Dedifferentiated amniotic fluid mesenchymal stem cell (primary cell): ENCODE measurements around the gene CAMKK2.
"Not testable (repeated sequence)": the region's sequence is repeated elsewhere in the genome, so short reads cannot be mapped to it uniquely, and the experiment has no call there.

ENCODE experiments used
- DNase-seq: peaks from one replicate; pipeline ENCODE4 v3.0.0-alpha.2; 2016; ENCODE audit errors: extremely low spot score

Gene CAMKK2

GRCh38 chr12:121296618-121297434, at the start of gene CAMKK2:
CAMKK2 (minus strand) TSS chr12:121296709; CDS start chr12:121274526, 22,183 bp downstream.
- DNase-seq, result peak; percentile 70

GRCh38 chr12:121345151-121345815, 48.8 kb upstream of the CAMKK2 start:
- DNase-seq, result no peak

DNA sequence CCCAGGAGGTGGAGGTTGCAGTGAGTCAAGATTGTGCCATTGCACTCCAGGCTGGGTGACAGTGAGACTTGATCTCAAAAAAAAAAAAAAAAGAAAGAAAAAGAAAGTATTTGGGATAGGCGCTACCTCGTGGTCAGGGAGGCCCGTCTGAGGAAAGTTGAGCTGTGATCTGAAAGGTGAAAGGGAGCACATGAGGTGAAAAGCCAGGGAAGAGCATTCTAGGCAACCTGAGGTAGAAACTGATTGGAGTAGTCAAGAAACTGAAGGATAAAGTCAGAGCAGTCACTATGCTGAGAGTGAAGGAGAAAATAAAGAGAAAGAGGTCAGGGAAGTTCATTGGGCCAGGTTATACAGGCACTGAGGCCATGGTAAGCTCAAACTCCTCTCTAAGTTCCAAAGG, 48.0 kb upstream of the CAMKK2 start:
- no peak for DNase-seq

DNA sequence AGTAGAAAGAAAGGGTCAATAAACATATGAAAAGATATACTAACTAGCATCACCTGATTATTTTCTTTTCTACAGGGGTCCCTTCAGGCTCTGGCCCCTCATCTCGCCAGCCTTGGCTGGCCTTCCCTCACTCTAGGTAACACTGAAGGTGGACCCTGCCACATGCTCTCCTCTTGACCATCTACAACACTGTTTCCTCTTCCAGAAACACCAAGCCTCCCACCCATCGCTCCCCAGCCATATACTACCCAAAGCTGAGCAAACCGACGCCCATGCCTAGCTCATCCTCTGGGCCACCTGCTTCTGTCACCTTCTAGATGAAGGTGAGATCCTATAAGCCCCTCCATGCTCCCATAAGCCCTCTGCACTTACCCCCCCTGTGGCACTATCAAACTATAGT, 40.9 kb upstream of the CAMKK2 start:
- no peak for DNase-seq

- DNase-seq, result peak; percentile 66
Observed at GRCh38 chr12:121334513-121335343, 38.2 kb upstream of the CAMKK2 start.

DNA sequence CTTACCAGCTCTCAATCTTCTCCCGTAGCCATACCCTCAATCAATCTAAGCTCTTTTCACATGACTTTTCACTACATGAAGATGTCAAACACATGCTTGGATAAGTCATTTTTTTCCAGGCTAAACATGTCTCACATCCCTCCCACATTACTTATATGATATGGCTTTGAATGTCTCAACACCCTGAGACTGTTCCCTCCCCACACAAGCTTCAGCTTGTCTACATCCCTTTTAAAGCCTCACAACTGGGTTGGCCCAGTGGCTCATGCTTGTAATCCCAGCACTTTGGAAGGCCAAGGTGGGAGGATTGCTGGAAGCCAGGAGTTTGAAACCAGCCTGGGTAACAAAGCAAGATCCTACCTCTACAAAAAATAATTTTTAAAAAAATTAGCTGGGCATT, 37.2 kb upstream of the CAMKK2 start:
- DNase-seq, result no peak

DNA sequence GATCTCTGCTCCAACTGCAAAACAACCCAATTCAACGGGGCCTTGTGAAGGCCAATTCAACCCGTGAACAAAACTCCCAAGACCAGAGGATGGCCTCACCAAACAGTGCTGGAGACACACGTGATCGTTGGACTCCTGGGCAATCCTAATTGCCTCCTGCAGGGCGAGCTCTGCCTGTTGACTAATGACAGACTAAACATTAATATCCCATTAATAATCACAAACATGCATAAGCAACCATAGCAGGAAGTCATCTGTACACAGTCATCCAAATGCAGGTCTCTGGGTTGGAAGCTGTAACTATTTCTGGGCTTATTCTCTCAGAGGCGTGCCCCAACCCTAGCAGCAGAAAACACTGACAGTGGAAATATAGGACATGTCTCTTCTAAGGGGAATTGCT, 34.7 kb upstream of the CAMKK2 start:
- DNase-seq, result no peak

- no peak for DNase-seq
Observed at GRCh38 chr12:121330692-121331091, 34.2 kb upstream of the CAMKK2 start.

DNA sequence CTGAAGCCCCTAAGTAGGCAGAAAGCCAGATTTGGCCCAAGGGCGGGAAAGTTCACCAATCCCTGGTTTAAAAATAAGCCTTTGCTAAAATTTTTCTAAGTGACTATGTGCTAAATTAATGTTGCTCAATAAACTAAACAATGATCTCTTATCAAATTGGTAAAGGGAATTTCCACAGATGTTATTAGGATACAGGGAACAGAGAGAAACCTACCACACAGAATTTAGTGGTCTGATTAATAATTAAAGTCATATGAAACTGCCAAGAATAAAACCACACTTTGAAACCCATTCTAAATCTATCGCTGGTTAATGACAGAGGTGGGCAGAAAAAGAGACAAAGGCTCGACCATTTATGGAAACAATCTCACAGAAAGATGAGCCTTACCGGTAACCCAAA, 33.7 kb upstream of the CAMKK2 start:
- DNase-seq, result no peak

DNA sequence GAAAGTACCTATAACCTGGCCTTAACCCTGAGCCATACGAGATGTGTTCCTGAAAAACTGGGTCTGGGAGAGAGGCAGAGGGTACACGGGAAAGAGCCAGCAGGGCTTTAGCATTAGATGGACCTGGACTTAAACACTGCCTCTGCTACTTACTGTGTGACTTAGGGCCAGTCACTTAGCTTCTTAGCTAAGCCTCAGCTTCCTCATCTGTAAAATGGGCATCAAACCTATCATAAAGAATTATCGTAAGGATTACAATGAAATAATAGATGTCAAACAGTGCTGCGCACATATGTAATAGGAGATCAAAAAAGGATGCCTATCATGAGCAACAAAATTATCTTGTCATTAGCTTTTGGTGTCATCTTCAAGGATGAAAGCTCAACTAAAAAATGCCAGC, 32.1 kb upstream of the CAMKK2 start:
- DNase-seq, result no peak

DNA sequence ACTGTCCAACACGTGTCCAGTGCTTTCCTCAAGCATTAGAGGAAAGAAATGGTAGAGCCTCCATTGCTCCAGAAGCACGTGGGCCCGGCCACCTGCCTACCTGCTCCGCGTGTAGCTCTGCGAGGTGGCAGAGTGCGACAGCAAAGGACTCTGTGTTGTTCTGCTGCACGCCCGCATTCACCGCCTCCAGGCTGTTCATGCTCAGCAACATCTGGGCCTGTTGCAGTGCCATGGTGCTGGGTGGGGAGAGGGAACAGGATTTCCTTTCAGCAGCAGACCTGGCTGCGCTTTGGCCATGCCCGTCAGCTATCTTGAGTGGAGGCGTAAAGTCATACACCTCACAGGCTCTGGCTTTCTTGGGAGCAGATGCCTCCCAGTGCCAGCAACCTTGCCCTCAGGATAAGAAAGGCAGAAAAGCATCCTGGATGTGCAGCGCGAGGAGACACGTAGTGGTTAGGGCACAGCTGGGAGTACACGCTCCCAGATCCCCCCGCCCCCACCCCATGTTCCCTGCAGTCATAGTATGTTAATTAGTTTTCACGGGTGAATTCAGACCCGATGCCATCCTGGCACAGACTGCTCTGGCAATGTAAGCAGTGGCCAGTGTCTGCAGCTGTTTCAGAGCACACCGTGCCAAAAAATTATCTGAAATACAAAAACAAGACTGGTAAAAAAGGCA, 30.6 kb upstream of the CAMKK2 start:
- no peak for DNase-seq

- DNase-seq, result peak; percentile 56
Observed at GRCh38 chr12:121325922-121326396, 29.4 kb upstream of the CAMKK2 start.

DNA sequence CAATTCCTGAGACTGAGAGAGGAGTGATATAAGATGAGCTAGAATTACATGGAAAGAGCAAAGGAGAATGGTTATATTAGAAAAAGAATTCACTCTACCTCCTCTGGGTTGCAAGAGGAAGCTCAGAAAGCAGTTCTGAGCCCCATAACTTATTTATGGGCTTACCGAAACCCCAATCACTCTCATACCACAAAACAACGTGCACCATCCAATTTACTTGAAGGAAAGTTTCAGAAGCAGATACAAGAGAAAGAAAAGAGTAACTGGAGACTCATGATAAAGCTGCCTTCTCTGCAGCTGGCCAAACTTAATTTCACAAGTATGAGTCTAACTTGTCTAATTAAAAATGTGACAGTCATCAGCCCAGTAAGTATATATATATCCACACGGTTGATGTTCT, 27.4 kb upstream of the CAMKK2 start:
- no peak for DNase-seq

GRCh38 chr12:121318121-121318520, 21.6 kb upstream of the CAMKK2 start:
- no peak for DNase-seq

DNA sequence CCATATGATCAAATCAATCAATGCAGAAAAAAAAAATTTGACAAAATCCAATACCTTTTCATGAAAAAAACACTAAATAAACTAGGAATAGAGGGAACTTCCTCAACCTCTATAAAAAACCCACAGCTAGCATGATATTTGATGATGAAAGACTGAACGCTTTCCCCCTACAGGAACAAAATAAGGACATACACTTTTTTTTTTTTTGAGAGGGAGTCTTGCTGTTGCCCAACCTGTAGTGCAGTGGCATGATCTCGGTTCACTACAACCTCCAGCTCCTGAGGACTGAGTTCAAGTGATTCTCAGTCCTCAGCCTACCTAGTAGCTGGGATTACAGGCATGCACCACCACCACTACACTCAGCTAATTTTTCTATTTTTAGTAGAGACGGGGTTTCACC, 17.9 kb upstream of the CAMKK2 start:
- no peak for DNase-seq

DNA sequence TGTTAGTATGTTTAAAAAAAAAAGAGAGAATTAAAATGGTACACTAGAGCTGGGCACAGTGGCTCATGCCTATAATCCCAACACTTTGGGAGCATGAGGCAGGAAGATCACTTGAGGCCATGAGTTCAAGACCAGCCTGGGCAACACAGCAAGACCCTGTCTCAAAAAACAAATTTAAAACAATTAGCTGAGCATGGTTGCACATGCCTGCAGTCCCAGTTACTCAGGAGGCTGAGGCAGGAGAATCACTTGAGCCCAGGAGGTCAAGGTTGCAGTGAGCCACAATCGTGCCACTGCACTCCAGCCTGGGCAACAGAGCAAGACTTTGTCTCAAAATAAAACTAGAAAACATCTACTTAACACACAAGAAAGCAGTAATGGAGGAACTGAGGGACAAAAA, 13.7 kb upstream of the CAMKK2 start:
- not testable (repeated sequence) for DNase-seq

DNA sequence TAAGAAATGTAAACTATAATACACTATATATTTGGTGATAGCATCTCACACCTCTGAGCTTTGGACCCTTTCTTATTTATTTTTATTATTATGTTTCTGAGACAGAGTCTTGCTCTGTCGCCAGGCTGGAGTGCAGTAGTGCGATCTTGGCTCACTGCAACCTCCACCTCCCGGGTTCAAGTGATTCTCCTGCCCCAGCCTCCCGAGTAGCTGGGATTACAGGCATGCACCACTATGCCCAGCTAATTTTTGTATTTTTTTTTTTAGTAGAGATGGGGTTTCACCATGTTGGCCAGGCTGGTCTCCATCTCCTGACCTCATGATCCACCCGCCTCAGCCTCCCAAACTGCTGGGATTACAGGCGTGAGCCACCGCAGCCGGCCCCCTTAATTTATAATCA, 10.9 kb upstream of the CAMKK2 start:
- DNase-seq, result not testable (repeated sequence)

GRCh38 chr12:121304306-121304705, 7.8 kb upstream of the CAMKK2 start:
- no peak for DNase-seq

DNA sequence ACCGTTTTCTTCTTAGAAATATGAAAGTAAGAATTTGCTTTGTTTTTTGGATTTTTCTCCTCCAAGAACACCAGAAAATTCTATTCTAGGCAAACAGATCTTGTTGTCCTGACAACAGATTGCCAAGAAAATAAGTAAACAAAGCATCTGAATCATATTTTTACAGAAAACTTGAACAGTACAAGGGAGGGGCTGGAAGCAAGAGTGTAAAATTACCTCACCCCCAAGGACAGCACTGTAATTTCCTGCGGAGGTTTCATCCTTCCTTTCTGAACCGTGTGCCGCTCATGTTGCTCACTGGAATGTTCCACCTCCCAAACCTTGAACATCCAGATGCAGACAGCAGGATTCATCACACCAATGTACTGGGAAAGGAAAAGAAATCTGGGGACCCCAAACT, 5.4 kb upstream of the CAMKK2 start:
- no peak for DNase-seq

DNA sequence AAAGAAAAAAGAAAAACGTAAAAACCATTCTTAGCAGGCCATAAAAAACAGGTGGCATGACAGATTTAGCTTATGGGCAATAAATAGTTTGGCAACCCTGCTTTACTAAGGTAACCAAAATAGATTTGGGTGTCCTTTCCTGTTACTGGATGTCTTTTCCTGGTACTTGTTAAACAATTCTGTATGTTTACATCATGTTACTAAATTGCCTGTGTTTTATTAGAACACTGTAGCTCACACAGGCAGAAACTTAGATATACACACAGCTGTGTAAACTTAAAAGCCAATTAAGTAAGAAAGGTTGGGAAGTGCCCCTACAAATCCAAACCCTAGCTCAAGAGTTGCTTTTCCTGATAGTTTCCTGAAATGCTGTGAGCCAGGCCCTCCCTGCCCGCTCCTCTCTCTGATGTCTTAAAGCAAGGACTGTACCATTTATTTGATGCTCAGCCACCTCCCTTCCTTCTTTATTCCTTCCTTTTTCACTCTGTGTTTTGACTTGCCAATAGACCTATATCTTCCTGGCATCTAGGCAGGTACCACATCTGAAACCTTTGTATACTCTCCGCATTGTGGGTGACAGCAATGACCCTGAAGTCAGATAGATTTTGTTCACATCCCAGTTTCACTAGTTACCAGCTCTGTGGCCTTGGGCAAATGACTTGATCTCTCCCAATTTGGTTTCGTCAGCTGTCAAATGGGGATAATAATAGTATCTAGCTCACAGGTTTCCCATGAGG, 3.7 kb upstream of the CAMKK2 start:
- no peak for DNase-seq

DNA sequence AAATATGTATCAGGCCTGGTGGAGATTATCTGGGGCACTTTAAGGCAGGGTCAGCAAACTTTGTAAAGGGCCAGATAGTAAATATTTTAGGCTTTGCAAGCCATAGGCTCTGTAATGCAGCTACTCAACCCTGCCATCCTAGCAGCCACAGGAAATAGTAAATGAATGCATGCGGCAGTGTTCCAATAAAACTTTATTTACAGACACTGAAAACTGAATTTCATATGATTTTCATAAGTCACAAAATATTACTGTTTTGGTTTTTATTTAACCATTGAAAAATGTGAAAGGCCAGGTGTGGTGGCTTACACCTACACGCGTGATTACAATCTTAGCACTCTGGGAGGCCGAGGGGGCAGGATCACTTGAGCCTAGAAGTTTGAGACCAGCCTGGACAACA, 3.2 kb upstream of the CAMKK2 start:
- no peak for DNase-seq
